Dendritic cell treated with granulocyte-macrophage colony-stimulating factor and Interleukin-4, amounts not matched to agents 40 ng/mL and 50 ng/mL, for 4 days (primary cell): ENCODE results near the gene OPTC.
"Not testable (repeated sequence)": the region's sequence is repeated elsewhere in the genome, so short reads cannot be mapped to it uniquely, and the experiment has no call there.

ENCODE experiments used
- H3K27ac Mint-ChIP-seq: one replicate; pipeline ENCODE4 v1.8.0; 2022; ENCODE audit warnings: mild to moderate bottlenecking, mixed read lengths
- H3K27me3 Mint-ChIP-seq: one replicate; pipeline ENCODE4 v1.8.0; 2022; ENCODE audit warnings: mild to moderate bottlenecking, mixed read lengths
- H3K36me3 Mint-ChIP-seq: one replicate; pipeline ENCODE4 v1.8.0; 2022; ENCODE audit warnings: low read depth, mixed read lengths
- H3K4me1 Mint-ChIP-seq: one replicate; pipeline ENCODE4 v1.8.0; 2022; ENCODE audit warnings: low read depth, mixed read lengths
- H3K4me3 Mint-ChIP-seq: one replicate; pipeline ENCODE4 v1.8.0; 2022; ENCODE audit warnings: mild to moderate bottlenecking, moderate library complexity, mixed read lengths
- H3K9me3 Mint-ChIP-seq: one replicate; pipeline ENCODE4 v1.8.0; 2022; ENCODE audit warnings: mixed read lengths
- intact Hi-C: fragments of 100-400 bp; cut with micrococcal nuclease; formaldehyde crosslinking; loops from one replicate; pipeline ENCODE4 v1.15.0; 2022

The OPTC gene

DNA sequence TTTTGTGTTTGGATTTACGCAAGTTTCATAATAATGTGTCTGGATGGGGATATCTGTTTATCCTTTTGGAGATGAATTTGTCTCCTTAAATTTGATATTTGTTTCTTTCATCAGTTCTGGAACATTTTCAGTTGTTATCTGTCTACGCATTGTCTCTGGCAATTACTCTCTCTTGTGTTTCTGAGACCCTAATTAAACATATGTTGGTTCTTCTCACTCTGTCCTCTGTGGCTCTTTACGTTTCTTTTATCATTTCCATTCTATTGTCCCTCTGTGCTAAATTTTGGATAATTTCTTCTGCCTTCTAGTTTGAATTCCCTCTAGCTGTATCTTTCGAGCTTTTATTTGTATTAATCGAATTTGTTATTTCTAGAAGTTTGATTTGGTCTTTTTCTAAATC is 35.9 kb upstream of the OPTC start:
- H3K27me3 Mint-ChIP-seq, result peaks cover 22% of the 10 kb centered on the region
- H3K27ac Mint-ChIP-seq, result no peak overlapping the region
- H3K4me1 Mint-ChIP-seq, result peaks cover 8% of the 10 kb centered on the region
- H3K9me3 Mint-ChIP-seq, result no peaks in the 10 kb centered on the region
- H3K4me3 Mint-ChIP-seq, result no peak overlapping the region
- H3K36me3 Mint-ChIP-seq, result no peaks in the 10 kb centered on the region
- intact Hi-C loops, result no loop called here

DNA sequence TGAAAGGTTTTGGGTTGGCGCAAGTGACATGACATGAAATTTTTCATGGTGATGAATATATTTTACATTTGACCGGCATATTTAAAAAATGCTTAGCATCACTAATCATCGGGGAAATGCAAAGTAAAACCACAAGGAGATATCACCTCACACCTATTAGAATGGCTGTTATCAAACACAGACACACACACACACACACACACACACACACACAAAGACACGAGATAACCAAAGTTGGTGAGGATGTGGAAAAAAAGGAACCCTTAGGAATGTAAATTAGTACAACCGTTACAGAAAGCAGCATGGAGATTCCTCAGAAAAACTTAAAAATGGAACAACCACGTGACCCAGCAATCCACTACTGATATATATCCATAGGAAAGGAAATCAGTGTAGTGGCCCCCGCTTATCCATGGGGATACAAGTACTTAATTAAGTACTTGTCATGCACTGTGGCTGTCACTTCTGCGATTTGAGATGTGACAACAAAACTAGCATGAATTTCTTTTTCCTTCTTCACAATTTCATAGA is 34.2 kb upstream of the OPTC start:
- no peak overlapping the region for H3K4me3 Mint-ChIP-seq
- H3K36me3 Mint-ChIP-seq, result no peaks in the 10 kb centered on the region
- intact Hi-C loops, result no loop called here
- H3K4me1 Mint-ChIP-seq, result peaks cover 8% of the 10 kb centered on the region
- peaks cover 27% of the 10 kb centered on the region for H3K27me3 Mint-ChIP-seq
- no peak overlapping the region for H3K27ac Mint-ChIP-seq
- H3K9me3 Mint-ChIP-seq, result no peaks in the 10 kb centered on the region

DNA sequence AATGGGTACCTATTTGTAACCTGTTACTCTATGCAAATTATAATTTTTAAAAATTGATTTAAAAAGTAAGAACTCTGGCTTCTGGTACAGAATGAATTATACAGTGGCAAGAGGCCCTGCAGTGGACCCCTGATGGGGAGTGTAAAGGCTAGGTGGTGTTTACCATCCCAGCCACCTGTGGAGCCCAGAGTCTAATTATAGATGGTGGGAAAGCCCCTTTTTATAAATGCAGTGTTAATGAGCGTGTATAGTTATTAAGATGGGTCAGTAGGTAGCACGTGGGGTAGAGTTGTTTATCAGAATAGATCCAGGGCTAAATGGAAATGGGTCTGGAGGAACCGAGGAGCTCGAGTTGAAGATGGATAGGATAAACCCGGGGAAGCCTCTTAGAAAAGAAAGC is 32.2 kb upstream of the OPTC start:
- H3K4me1 Mint-ChIP-seq, result peaks cover 11% of the 10 kb centered on the region
- intact Hi-C loops, result no loop called here

DNA sequence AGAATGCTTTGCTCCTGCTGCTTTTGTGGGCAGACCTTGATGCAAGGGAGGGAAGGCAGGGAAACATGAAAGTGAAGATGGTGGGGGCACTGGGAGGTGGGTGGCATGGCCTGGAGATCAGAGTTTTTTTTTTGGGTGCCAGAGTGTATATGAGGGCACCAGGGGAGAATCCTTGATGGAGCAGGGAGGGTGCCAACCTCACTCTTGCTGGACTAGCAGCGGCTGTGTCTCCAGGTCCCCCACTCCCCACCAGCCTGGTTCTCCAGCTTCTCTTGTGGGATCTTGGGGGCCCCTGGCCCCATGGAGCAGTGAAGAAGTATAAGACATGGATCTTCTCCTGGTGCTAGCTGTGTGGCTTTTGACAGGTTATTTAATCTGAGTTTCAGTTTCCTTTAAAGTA is 31.8 kb upstream of the OPTC start:
- H3K4me1 Mint-ChIP-seq, result peaks cover 7% of the 10 kb centered on the region

More for the DNA sequence above, 32.2 kb upstream of the OPTC start:
- H3K4me3 Mint-ChIP-seq, result no peak overlapping the region
- no peak overlapping the region for H3K27ac Mint-ChIP-seq
- no peaks in the 10 kb centered on the region for H3K36me3 Mint-ChIP-seq
- no peaks in the 10 kb centered on the region for H3K9me3 Mint-ChIP-seq
- peaks cover 27% of the 10 kb centered on the region for H3K27me3 Mint-ChIP-seq

DNA sequence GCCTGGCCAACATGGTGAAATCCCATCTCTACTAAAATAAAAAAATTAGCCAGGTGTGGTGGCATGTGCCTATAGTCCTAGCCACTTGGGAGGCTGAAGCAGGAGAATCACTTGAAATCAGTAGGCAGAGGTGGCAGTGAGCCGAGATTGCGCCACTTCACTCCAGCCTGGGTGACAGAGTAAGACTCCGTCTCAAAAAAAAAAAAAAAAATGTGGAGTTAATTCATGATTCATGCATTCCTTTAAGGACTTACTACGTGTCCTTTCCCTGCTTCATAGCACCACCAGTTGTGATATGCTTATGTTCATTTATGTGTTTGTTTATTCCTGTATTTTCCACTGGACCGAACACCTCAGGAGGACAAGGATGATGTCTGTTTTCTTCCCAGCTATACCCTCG is 31.1 kb upstream of the OPTC start:
- Mint-ChIP-seq H3K9me3 (no peaks in the 10 kb centered on the region), H3K4me3 (no peak overlapping the region), H3K27me3 (peaks cover 27% of the 10 kb centered on the region), H3K4me1 (peaks cover 7% of the 10 kb centered on the region), H3K36me3 (no peaks in the 10 kb centered on the region), H3K27ac (no peak overlapping the region)
- intact Hi-C loops, result no loop called here

More for the DNA sequence above, 31.8 kb upstream of the OPTC start:
- no peak overlapping the region for H3K27ac Mint-ChIP-seq
- H3K9me3 Mint-ChIP-seq, result no peaks in the 10 kb centered on the region
- H3K27me3 Mint-ChIP-seq, result peaks cover 27% of the 10 kb centered on the region
- intact Hi-C loops, result no loop called here
- no peaks in the 10 kb centered on the region for H3K36me3 Mint-ChIP-seq
- H3K4me3 Mint-ChIP-seq, result no peak overlapping the region

DNA sequence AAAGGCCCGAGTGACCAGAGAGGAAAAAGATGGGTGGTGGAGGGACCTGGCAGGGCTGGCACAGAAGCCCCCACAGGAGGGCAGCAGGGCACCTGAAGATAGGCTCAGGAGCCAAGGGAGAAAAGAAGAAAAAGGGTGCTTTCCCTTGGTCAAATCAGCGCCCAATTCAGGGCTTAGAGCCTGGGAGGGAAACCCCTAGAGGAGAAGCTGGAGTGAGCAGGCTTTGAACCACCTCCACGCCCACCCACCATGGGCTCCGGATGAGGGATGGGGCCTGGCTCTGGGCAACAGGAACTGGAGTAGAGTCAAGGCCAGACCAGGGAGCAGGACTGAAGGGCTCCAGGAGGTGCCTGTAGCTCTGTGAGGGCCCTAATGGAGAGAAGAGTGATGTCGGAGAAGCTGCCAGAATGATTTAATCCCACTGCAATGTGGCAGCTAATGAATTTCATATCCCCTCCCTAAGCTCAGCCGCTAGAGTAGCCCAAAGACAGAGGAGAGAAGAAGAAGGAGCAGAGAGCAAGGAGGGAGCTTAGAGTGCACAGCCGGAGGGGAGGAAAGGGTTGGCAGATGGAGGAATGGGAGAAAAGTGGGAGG is 30.4 kb upstream of the OPTC start:
- Mint-ChIP-seq H3K27me3 (peaks cover 23% of the 10 kb centered on the region), H3K36me3 (no peaks in the 10 kb centered on the region), H3K27ac (no peak overlapping the region), H3K4me1 (peaks cover 7% of the 10 kb centered on the region), H3K4me3 (no peak overlapping the region), H3K9me3 (no peaks in the 10 kb centered on the region)
- intact Hi-C loops, result no loop called here

DNA sequence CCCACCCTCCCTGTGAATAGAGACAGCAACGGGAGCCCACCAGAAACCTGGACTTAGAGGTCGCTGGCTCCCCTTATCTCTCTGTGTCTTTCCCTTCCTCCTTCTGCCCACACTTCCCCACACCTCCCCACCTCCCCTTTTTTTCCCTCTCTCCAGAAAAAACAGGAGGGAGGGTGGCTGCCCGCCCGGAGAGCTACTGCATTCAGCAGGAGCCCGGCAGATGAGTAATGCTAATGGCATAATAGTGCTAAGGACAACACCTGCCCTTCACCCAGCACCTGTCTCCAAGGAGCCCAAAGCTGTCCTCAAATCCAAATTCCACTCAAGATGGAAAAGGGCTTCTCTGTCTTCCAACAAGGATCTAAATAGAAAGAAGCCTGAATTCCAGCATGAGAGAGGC is 29.7 kb upstream of the OPTC start:
- H3K36me3 Mint-ChIP-seq, result no peaks in the 10 kb centered on the region
- no peaks in the 10 kb centered on the region for H3K9me3 Mint-ChIP-seq
- H3K4me1 Mint-ChIP-seq, result peaks cover 7% of the 10 kb centered on the region
- no peak overlapping the region for H3K27ac Mint-ChIP-seq
- no peak overlapping the region for H3K4me3 Mint-ChIP-seq
- intact Hi-C loops, result no loop called here
- peaks cover 21% of the 10 kb centered on the region for H3K27me3 Mint-ChIP-seq

DNA sequence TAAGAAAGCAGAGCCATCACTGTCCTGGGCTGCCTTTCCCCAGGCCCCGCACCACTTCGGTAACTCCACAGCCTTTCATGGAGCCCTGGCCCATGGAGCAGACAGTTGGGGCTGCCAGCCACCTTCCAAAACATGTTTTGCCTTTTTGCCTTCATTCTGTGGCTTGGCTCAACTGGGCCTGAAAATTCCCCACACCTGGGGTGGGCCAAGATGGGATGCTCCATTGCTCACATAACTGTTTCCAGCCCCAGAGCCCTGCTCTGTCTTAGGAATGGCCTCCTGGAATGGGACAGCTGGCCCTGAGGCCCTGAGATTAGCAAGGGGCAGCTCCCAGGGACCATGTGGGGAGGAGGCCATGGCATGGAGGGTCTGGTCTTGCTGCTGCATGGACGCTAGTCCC is 29.2 kb upstream of the OPTC start:
- Mint-ChIP-seq H3K27ac (no peak overlapping the region), H3K27me3 (peaks cover 23% of the 10 kb centered on the region), H3K4me1 (peaks cover 7% of the 10 kb centered on the region), H3K36me3 (no peaks in the 10 kb centered on the region), H3K4me3 (no peak overlapping the region), H3K9me3 (no peaks in the 10 kb centered on the region)
- intact Hi-C loops, result no loop called here

DNA sequence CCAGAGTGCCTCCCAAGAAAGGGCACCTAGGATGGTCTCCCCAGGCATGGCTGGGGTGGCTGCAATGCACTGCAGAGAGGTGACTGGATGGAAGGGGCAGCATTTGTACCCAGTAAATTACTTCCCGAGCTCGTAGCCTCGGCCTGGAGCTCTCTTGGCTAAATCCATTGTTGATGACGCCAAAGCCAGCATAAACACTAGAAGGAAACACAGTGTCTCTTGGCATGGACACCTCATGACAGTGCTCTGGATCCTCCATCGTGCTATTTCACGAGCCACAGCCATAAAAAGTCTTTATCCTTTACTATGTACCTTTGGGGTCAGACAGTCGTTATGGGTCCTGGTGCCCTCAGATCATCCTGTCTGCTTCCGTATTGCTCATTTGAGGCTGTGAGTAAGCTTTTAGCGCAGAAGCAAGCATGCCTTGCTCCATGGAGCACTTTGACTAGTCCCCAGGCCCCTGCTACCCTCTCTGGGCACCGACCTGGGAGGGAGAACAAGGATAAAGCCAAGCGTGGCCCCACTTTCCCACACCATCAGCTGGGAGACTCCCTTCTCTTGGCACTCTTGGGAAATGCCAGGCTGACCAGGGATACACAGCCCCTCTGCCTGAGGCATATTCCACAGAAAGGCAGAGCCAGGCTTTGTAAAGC is 28.7 kb upstream of the OPTC start:
- H3K36me3 Mint-ChIP-seq, result no peaks in the 10 kb centered on the region
- no peak overlapping the region for H3K4me3 Mint-ChIP-seq
- H3K27me3 Mint-ChIP-seq, result peaks cover 29% of the 10 kb centered on the region
- no peaks in the 10 kb centered on the region for H3K9me3 Mint-ChIP-seq
- no peak overlapping the region for H3K27ac Mint-ChIP-seq
- peaks cover 7% of the 10 kb centered on the region for H3K4me1 Mint-ChIP-seq
- intact Hi-C loops, result no loop called here

DNA sequence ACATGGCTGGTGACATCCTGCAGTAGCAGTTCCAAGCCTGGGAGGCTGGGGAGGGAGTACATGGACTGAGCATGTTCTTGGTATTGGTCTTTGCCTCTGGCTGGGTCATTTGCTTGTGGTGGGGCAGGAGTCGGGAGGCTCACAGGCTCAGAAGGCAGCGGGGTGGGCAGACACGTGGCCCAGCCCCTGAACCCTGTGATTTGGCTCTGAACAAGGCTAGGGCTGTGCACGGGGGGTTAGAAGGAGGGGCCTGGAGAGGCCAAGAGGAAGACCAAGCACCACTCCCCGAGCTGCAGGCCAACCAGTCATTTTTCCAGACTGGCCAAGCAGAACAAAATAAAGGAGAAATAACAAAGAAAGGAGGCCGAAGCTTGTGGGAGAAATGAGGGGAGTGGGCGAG is 28.0 kb upstream of the OPTC start:
- H3K4me3 Mint-ChIP-seq, result no peak overlapping the region
- intact Hi-C loops, result no loop called here
- H3K27me3 Mint-ChIP-seq, result peaks cover 32% of the 10 kb centered on the region
- H3K9me3 Mint-ChIP-seq, result no peaks in the 10 kb centered on the region
- H3K36me3 Mint-ChIP-seq, result no peaks in the 10 kb centered on the region
- no peak overlapping the region for H3K27ac Mint-ChIP-seq
- H3K4me1 Mint-ChIP-seq, result peaks cover 7% of the 10 kb centered on the region

DNA sequence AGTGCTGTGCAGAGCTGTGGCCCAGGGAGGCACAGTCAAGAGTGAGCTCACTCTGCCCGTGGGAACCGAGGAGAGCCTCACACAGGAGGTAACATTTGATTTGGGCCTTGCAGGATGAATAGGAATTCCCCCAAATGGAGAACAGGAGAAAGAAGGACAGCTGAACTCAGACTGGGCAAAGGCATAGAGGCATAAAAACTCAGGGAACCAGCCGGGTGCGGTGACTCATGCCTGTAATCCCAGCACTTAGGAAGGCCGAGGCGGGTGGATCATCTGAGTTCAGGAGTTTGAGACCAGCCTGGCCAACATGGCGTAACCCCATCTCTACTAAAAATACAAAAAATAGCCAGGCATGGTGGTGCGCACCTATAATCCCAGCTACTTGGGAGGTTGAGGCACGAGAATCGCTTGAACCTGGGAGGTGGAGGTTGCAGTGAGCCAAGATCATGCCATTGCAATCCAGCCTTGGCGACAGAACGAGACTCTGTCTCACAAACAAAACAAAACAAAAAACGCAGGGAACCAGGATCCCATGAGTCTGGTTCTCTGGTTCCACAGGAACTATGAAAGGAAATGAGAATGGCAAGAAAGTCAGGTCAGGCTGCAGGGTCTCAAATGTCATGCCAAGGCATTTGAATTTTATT is 26.9 kb upstream of the OPTC start:
- H3K9me3 Mint-ChIP-seq, H3K4me3 Mint-ChIP-seq, H3K4me1 Mint-ChIP-seq, H3K36me3 Mint-ChIP-seq, H3K27ac Mint-ChIP-seq, intact Hi-C loops: not testable (repeated sequence)
- H3K27me3 Mint-ChIP-seq, result peaks cover 26% of the 10 kb centered on the region

DNA sequence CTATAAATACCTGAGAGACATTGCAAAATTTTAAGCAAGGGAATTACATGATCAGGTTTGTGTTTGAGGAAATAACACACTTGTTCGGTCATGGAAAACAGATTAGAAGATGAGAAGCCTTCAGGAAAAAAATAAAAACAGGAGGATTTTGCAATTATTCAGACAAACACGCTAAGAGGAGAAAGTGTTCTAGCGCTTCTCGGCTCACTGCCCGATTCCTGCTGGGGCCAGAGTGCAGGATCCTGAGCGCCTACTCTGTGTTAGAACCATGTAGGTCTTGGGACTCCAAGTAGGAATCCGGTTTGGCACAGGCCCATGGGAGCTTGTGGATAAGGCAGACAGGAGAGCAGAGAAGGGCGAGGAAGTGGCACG is 26.4 kb upstream of the OPTC start:
- H3K9me3 Mint-ChIP-seq, result no peaks in the 10 kb centered on the region
- H3K36me3 Mint-ChIP-seq, result no peaks in the 10 kb centered on the region
- peaks cover 7% of the 10 kb centered on the region for H3K4me1 Mint-ChIP-seq
- H3K27me3 Mint-ChIP-seq, result peaks cover 28% of the 10 kb centered on the region
- H3K4me3 Mint-ChIP-seq, result no peak overlapping the region
- no peak overlapping the region for H3K27ac Mint-ChIP-seq
- intact Hi-C loops, result no loop called here

DNA sequence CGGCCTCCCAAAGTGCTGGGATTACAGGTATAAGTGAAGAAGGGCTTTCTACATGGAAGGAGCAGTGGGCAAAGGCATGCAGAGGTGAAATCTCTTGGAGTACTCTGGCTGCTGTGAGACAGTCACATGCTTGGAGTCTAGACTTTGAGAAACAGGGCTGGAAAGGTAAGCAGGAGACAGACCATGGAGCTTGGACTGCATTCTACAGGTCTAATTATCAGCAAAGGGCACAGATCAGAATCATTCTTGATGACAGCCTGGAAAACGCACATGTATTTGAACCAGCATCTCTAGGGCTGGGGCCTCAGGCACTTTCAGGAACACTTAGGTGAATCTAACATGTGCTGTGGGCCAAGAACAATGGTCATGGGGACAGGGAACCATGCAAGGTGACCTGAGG is 25.6 kb upstream of the OPTC start:
- no peak overlapping the region for H3K4me3 Mint-ChIP-seq
- intact Hi-C loops, result no loop called here
- H3K27ac Mint-ChIP-seq, result no peak overlapping the region
- H3K9me3 Mint-ChIP-seq, result no peaks in the 10 kb centered on the region
- no peaks in the 10 kb centered on the region for H3K36me3 Mint-ChIP-seq
- peaks cover 33% of the 10 kb centered on the region for H3K27me3 Mint-ChIP-seq
- peaks cover 7% of the 10 kb centered on the region for H3K4me1 Mint-ChIP-seq

DNA sequence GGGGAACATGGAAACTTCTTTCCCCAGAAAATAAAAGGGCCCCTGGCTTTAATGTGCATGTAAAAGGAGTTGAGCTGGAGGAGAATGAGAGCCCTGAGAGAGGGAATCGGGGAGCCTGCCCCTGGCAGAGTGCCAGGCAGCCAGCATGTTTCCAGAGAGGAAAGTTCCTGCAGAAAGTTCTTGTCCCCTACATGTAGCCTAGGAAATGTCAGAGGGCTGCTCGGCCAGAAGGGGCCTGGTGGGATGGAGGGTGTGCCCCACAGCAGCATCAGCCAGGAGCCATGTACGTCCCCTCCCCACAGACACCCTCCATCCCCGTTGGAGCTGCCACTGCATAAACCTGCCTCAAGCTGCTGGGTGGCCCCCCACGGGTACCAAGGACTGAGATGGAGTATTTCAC is 23.7 kb upstream of the OPTC start:
- Mint-ChIP-seq H3K27me3 (peaks cover 34% of the 10 kb centered on the region), H3K4me1 (peaks cover 7% of the 10 kb centered on the region), H3K27ac (no peak overlapping the region)

More for the DNA sequence above, 23.7 kb upstream of the OPTC start:
- no peaks in the 10 kb centered on the region for H3K36me3 Mint-ChIP-seq
- H3K9me3 Mint-ChIP-seq, result no peaks in the 10 kb centered on the region
- intact Hi-C loops, result no loop called here
- no peak overlapping the region for H3K4me3 Mint-ChIP-seq
